GM08714 (cell line): ENCODE measurements around the gene KCTD7.
"Not testable (repeated sequence)": the region's sequence is repeated elsewhere in the genome, so short reads cannot be mapped to it uniquely, and the experiment has no call there.

Experiments used
- H3K4me3 ChIP-seq: fragments of 200-500 bp; sonication (Bioruptor generic); 2 replicates; pipeline ENCODE4 v1.5.1; 2014; ENCODE audit warnings: mild to moderate bottlenecking, low read length, inconsistent platforms
- ZNF274 ChIP-seq: IDR thresholded peaks from 2 replicates; pipeline ENCODE4 v1.6.1; 2012; ENCODE audit warnings: mild to moderate bottlenecking, low read depth, low read length

The KCTD7 gene

DNA sequence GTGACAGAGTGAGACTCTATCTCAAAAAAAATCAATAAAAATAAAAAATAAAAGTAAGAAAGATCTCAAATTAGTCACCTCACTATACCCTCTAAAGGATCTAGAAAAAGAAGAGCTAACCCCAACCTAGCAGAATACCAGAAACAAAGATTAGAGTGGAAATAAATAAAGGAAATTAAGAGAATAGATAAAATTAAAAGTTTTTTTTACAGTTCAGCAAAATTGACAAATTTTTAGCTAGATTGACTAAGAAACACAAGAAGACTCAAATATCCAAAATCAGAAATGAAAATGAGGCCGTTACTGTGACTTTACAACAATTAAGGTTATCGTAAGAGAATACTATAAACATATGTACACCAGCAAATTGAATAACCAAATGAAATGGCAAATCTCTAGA, 29.1 kb downstream of the KCTD7 start:
- no peak overlapping the region for H3K4me3 ChIP-seq
- no peak for TF ChIP-seq ZNF274

DNA sequence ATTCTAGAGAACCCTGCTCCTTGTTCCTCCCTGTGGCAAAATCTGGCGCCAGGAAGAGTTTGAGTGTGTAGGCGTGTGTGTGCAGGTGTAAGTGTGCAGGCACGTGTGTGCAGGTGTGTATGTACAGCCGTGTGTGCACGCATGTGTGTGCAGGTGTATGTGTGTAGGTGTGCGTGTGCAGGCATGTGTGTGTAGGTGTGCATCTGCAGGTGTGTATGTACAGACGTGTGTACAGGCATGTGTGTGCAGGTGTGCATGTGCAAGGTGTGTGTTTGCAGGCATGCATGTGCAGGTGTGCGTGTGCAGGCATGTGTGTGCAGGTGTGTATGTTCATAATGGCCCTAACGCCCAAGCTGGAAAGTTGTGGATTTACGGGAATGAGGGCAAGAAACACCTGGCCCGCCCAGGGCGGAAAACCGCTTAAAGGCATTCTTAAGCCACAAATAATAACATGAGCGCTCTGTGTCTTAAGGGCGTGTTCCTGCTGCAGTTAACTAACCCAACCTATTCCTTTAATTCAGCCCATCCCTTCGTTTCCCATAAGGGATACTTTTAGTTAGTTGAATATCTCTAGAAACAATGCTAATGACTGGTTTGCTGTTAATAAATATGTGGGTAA, 34.1 kb downstream of the KCTD7 start:
- TF ChIP-seq ZNF274: no peak
- no peak overlapping the region for H3K4me3 ChIP-seq

GRCh38 chr7:66664590-66665293, 36.1 kb downstream of the KCTD7 start:
- no peak for TF ChIP-seq ZNF274
- no peak overlapping the region for H3K4me3 ChIP-seq

DNA sequence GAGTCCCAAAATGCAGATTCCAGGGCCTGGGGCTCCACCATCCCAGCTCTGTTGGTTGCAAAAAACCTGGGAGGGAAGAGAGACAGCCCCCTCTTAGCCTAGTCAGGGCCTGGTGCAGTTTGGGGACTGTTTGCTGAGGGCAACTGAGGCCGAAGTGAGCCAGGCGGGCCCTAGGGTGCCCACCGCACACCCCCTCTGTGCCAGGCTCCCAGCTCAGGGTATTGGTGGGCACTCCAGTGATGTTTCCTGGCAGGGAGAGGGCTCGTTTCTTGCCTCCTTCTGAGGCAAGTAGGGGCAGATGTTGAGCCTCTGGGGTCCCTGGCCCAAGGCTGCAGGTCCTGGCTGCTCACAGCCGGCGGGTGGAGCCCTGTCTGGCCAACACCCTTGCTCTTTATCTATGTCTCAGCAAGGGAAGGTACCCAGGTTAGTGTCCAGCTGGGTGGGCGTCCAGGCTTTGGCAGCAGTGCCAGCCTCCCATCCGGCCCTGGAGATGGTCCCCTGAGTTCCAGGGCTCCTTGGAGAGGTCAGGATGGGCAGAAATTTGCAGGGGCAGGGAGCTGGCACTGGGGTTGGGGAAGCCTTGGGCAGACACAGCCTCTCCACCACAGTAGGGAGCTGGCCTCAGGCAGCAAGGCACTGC, 37.8 kb downstream of the KCTD7 start:
- TF ChIP-seq ZNF274: no peak
- no peak overlapping the region for H3K4me3 ChIP-seq

GRCh38 chr7:66667023-66667728, 38.5 kb downstream of the KCTD7 start:
- no peak for TF ChIP-seq ZNF274
- H3K4me3 ChIP-seq: no peak overlapping the region

GRCh38 chr7:66668112-66668511, 39.4 kb downstream of the KCTD7 start:
- no peak for TF ChIP-seq ZNF274
- no peak overlapping the region for H3K4me3 ChIP-seq

DNA sequence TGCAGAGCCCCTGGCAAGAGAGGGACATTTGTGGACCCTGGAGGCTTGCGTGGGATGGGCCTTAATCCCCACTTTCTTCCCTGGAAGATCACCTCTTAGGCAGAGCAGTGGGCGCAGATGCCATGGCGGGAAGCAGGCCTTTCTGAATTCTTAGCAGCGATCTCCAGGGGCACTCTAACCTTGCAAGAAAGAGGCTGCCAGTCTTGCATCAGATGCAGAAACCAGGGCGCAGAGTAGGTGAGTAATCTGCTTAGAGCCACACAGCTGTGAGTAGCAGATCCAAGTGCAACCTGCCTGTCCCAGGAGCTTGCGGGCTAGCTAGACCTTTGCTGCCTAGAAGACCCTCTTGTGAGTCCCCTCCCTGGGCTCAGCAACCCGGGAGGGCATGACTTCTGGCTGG, 40.0 kb downstream of the KCTD7 start:
- TF ChIP-seq ZNF274: no peak

GRCh38 chr7:66669088-66669487, 40.4 kb downstream of the KCTD7 start:
- TF ChIP-seq ZNF274: no peak
- no peak overlapping the region for H3K4me3 ChIP-seq

More for the DNA sequence above, 40.0 kb downstream of the KCTD7 start:
- H3K4me3 ChIP-seq: no peak overlapping the region

- no peak for TF ChIP-seq ZNF274
- H3K4me3 ChIP-seq: no peak overlapping the region
Measured at GRCh38 chr7:66669496-66669895, 40.8 kb downstream of the KCTD7 start.

GRCh38 chr7:66671034-66671433, 42.4 kb downstream of the KCTD7 start:
- TF ChIP-seq ZNF274: no peak
- H3K4me3 ChIP-seq: no peak overlapping the region

- not testable (repeated sequence) for H3K4me3 ChIP-seq
Measured at GRCh38 chr7:66671486-66671885, 42.8 kb downstream of the KCTD7 start.

- H3K4me3 ChIP-seq: not testable (repeated sequence)
Measured at GRCh38 chr7:66672432-66673123, 43.9 kb downstream of the KCTD7 start.

DNA sequence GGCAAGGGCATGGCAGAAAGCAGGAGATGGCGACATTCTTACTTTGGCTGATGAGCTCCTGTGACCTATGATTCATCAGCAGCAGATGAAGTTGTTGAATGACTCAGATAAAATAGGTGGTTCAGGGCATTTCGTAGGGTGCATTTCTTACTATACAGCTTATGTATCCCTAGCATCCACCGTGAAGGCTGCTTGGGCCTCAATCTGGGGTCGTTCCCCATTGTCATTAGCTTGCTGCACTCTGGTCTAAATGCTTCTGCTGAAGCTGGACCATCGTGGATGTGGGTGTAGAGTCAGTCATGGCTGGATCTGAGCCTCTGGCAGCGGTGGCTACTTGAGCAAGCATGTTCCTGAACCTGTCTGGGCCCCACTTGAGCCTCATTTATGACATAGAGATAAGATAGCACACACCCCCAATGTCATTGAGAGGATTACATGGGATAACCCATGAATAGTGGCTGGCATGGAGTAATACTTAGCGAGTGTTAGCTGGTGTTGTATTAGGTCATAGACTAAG, 44.5 kb downstream of the KCTD7 start:
- not testable (repeated sequence) for H3K4me3 ChIP-seq

DNA sequence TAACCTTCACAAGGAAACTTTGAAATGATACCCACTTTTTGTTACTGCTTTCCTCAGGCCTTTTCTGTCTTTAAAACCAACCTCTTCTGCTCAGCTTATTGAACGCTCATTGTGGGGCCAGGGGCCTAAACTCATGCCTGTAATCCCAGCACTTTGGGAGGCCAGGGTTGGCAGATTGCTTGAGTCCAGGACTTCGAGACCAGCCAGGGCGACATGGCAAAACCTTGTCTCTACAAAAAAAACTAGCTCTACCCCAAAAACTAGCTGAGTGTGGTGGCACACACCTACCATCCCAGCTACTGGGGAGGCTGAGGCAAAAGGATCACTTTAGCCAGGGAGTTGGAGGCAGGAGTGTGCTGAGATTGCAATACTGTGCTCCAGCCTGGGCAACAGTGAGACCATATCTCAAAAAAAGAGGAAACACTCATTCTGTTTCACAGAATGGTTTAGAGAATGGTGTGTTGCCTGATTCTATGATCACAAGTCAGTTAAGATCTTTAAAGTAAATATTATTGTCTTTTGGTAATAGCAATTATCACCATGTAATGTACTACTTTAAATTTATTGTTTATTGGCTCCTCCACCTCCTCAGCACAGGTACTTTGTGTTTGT, 51.1 kb downstream of the KCTD7 start:
- no peak for TF ChIP-seq ZNF274
- no peak overlapping the region for H3K4me3 ChIP-seq
